HG03045 (cell line): ENCODE data around the gene SPG7.
A peak's percentile ranks its signal among the peaks of the same experiment; 100 is the strongest.
"Not testable (repeated sequence)": the region's sequence is repeated elsewhere in the genome, so short reads cannot be mapped to it uniquely, and the experiment has no call there.

Experiments
- ATAC-seq: cut with Tn5 transposase; IDR thresholded peaks from one replicate; pipeline ENCODE4 v1.9.1; 2021; ENCODE audit warnings: mild to moderate bottlenecking, moderate library complexity; ENCODE audit not compliant: unreplicated experiment

Gene SPG7

DNA sequence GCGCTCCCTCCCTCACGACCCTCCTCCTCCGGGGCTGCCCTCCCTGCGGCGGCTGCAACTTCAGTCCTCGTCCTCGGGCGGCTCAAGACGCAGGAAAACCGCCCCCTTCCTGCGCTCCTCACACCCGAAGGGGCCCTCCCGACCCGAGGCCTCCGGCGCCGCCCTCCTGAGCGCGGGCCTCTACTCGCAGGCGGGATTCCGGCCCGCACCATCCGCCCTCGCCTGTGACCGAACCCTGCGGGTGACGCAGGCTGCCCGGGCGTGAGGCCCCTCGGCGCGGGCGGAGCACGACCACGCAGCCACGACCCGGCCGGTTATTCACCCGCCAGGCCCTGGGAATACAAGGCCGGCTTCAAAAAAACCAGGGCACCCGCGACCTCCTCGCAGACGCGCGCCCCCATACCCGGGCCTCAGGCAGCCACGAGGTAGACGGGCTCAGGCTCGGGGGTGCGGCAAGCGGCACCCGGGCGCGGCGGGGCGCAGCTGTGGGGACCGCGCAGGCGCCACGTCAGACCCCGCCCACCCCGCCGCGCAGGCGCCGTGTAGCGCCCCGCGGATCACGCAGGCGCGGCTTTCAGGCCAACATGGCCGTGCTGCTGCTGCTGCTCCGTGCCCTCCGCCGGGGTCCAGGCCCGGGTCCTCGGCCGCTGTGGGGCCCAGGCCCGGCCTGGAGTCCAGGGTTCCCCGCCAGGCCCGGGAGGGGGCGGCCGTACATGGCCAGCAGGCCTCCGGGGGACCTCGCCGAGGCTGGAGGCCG lies at the start of gene SPG7:
TSS of gene SPG7 (plus strand) at position 570 of the 757 bp plus-strand sequence. CDS start at position 585, 15 bp downstream.
- peak; percentile 73 for ATAC-seq

DNA sequence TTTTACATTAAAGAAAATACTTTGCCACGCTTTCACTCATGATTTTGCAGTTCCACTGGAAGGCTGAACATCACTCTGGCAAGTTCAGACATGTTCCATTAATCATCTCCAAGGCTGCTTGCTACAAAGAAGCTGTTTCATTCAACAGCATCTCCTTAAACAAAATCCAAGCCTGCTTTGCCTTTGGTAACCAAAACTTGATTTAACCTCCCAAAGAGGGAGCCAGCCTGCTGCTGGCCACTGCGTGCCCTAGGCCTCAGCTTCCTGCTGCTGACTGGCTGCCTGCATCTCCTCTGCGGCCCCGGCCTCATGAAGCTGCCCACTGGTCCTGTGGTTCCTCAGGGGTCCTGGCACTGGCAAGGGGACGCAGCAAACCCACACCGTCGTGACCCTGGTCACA lies 49.7 kb upstream of the SPG7 start:
- no peak for ATAC-seq

DNA sequence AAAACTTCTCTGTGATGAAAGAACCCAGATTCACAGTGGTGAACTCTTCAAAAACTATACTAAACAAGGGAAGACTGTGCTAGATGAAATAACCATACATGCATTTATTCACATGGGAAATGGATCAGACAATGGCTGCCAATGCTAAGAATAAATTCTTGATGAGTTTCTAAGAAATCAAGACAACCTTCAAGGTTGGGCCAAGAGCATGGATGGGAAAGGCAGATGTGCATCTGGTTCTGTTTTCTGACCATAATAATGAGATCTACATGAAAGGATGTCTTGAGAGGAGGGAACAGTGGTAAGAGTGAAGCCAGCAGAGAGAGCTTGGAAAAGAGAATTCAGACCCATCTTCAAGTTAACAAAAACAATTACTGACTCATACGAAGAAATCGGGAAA lies 49.2 kb upstream of the SPG7 start:
- no peak for ATAC-seq

DNA sequence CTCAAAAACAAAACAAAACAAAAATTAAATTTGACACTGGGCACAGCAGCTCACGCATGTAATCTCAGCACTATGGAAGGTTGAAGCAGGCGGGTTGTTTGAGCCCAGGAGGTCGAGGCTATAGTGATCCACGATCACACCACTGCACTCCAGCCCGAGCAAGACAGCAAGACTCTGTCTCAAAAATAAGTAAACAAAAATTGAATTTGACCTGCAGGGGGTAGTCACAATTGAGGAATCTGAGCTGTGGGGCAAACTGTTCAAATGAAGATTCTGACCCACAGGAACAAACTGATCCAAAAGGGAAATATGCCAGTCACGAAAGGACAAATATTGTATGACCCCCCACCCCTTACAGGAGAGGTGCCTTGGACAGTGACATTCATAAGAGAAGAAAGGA lies 47.6 kb upstream of the SPG7 start:
- ATAC-seq = no peak

DNA sequence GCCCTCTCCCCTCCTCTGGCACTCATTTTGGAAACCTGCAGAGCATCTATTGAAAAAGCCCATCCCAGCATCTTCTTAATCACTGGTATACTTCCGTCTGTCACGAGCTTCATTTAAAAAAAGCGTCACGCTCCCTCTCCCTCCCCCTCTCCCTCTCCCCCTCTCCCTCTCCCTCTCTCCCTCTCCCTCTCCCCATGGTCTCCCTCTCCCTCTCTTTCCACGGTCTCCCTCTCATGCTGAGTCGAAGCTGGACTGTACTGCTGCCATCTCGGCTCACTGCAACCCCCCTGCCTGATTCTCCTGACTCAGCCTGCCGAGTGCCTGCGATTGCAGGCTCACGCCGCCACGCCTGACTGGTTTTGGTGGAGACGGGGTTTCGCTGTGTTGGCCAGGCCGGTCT lies 46.3 kb upstream of the SPG7 start:
- ATAC-seq = not testable (repeated sequence)

DNA sequence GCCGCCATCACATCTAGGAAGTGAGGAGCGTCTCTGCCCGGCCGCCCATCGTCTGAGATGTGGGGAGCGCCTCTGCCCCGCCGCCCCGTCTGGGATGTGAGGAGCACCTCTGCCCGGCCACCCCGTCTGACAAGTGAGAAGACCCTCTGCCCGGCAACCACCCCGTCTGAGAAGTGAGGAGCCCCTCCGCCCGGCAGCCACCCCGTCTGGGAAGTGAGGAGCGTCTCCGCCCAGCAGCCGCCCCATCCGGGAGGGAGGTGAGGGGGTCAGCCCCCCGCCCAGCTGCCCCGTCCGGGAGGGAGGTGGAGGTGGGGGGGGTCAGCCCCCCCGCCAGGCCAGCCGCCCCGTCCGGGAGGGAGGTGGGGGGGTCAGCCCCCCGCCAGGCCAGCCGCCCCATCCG lies 45.6 kb upstream of the SPG7 start:
- not testable (repeated sequence) for ATAC-seq

DNA sequence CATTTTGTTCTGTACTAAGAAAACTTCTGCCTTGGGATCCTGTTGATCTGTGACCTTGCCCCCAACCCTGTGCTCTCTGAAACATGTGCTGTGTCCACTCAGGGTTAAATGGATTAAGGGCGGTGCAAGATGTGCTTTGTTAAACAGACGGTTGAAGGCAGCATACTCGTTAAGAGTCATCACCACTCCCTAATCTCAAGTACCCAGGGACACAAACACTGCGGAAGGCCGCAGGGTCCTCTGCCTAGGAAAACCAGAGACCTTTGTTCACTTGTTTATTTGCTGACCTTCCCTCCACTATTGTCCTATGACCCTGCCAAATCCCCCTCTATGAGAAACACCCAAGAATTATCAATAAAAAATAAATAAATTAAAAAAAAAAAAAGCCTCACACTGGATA lies 44.9 kb upstream of the SPG7 start:
- not testable (repeated sequence) for ATAC-seq

DNA sequence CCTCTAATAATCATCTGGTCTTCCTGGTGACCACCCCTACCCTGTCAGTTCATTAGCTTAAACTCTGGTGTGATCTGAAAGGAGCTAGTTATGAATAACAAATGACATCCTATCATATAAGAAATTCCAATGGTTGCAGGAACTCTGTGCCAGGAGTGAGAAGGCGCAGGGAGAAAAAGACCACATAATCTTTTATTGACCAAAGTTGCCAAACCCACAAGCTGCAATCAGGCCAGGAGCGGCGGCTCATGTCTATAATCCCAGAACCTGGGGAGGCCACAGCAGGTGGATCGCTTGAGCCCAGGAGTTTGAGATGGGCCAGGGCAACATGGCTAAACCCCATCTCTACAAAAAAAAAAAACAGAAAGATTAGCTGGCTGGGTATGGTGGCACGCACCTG lies 41.3 kb upstream of the SPG7 start:
- no peak for ATAC-seq

DNA sequence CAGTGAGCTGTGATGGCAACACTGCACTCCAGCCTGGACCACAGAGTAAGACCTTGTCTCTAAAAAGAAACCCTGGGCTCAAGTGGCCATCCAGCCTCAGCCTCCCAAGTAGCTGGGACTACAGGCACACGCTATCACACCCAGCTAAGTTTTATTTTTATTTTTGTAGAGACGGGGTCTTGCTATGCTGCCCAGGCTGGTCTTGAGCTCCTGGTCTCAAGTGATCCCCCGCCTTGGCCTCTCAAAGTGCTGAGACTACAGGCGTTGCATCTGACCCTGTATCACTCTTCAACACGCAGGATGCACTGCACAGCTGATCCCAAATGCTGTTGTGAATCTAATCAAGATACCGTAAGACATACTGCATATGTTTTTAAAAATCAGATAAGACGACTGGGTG lies 40.8 kb upstream of the SPG7 start:
- ATAC-seq = no peak

DNA sequence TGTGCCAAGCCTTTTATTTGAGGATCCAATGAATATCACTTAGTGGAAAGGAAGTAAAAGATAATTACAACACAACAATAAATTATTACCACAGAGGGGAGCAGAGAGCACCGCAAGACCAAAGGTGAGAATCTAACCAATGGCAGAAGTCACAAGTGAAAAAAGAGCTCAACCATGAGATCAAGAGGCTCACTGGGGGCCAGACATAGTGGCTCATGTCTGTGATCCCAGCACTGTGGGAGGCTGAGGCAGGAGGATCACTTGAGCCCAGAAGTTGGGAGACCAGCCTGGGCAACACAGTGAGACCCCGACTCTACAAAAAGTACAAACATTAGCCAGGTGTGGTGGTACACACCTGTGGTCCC lies 35.5 kb upstream of the SPG7 start:
- ATAC-seq = no peak

DNA sequence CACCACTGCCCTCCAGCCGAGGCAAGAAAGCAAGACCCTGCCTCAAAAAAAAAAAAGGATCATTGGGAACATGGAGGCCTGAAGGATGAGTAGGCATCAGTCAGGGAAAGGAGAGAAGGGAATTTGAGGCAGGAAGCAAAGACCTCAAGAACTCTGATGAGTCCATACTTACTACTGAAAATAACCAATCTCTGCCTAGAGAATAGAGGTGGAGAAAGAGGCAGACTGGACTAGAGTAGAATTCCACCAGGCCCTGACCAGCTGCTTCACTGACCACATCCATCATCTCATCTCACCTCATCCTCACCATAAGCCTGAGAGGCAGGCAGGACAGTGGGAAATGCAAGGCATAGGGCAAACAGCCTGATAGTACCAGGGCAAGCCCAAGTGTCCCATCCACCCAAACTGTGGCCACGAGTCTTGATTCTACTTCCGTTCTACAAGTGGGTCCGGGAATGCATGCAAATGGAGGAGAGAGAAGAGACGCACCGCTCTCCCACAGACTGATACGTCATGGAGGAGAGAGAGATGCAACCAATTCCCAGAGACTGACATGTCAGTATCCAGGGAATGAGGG lies 35.0 kb upstream of the SPG7 start:
- ATAC-seq = no peak

DNA sequence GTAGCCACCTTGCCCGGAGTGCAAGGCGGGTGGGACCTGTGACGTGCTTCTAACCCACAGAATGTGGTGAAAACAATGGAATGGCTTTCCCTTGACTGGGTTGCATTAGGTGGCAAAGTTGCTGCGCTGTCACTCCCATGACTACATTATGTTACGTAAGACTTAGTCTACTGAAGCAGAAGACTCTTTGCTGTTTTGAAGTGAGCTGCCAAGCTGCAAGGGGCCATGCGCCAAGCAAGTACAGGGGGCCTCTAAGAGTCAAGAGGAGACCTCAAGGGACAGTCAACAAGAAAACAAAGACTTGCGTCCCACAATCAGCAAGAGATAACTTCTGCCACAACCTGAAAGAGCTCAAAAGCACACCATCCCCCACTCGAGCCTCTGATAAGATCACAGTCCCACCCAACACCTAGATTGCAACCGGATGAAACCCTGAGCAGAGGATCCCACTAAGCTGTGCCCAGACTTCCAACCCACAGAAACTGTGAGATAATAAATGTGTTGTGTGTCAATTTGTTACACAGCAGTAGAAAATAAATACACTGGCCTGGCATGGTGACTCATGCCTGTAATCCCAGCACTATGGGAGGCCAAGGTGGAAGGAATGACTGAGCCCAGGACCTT lies 34.3 kb upstream of the SPG7 start:
- no peak for ATAC-seq

DNA sequence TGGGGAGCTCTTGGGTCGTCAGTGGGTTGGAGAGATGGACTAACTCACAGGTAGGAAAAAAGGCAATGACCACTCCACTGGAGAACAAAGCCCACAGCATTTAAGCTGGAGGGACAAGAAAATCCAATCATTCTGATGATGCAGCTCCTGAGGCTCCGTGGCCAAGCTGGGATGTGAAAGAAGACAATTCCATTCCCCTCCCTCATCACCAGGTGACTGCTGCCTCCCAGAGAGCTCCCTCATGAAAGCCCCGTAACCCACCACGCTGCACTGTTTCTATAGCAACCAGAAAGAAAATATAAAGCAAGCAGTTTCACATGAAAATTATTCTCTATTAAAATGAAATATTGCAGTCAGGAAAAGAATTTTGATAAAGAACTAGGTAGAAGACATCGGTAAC lies 33.1 kb upstream of the SPG7 start:
- no peak for ATAC-seq

DNA sequence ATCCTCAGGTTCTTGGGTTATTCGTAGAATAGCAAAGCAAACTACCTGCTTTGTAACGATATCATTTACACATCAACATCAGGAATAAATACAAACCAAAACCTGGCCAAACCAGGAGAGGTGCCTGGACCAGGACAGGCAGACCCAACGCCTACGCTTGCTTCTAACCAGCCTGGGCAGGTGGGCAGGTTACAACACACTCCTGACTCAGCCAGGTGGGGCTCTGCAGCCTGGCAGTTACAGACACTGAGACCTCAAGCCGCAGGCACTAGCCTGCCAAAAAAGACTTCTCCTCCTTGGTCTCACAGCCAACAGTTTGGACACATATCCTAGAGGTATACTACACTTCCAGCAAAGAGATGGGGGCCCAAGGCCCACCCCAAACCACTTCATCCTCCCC lies 31.8 kb upstream of the SPG7 start:
- ATAC-seq = no peak

DNA sequence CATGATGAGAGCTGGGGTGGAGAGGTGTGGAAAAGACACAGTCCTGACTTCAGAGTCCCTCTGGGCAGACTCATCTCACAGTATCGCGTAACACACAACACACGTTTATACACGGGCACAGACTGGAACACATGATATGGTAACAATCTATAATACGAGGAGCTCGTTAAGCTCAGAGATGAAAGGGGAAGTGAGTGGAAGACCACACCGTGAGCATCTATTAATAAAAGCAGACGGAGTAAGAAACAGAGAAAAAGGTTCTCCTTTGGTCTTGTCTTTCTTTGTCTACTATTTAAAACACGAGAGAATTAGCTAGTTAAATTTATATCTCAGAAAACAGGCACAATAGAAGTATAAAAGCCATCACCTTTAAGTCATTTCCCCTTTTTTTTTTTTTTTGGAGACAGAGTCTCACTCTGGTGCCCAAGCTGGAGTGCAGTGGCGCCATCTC lies 31.4 kb upstream of the SPG7 start:
- ATAC-seq = no peak

DNA sequence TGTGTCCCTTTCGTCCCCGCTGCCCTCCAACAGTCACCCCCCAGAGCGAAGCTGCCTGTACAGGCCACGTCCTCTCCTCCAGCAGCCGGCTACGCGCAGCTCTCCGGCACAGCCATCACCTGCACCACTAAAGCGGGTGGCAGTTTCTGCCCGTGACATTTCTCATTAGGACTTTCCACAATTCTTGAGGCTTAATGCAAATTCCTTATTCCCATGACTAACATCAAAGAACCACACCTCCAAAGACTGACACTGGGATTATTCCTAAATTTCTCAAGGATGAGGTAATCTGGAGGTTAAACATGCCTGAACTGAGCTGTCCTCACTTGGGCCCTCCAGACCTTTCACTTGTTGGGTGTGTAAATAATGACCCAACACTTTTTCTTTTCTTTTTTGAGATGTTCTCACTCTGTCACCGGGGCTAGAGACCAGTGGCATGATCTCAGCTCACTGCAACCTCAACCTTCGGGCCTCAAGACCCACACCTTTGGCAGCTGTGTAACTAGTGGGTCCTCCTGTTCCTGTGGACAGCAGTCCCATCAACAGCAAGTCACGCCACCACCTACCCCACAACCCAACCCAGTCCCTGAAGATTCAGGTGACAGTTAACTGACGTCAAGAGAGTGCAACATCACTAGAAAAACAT lies 29.5 kb upstream of the SPG7 start:
- no peak for ATAC-seq

DNA sequence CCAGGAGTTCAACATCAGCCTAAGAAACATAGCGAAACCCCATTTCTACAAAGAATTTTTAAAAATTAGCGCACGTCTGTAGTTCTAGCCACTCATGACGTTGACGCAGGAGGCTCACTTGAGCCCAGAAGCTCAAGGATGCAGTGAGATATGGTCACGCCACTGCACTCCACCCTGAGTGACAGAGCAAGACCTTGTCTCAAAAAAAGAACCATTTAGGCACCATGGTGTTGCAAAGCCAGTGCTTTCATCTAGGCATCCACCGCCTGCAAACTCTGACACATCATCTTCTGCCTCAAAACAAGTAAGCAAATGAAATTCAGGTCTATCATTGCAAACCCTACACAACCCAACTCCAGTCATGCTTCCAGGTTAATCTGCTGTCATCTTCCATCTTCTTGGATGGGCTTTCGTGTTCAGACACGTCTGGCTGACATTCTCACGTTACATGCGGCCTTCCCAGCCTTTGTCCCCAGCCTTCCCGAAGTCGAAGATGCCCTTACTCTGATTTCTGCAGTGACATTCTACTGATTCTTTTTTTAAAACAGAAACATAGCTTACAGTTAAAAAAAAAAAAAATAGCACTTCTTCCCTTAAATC lies 26.7 kb upstream of the SPG7 start:
- ATAC-seq = no peak

DNA sequence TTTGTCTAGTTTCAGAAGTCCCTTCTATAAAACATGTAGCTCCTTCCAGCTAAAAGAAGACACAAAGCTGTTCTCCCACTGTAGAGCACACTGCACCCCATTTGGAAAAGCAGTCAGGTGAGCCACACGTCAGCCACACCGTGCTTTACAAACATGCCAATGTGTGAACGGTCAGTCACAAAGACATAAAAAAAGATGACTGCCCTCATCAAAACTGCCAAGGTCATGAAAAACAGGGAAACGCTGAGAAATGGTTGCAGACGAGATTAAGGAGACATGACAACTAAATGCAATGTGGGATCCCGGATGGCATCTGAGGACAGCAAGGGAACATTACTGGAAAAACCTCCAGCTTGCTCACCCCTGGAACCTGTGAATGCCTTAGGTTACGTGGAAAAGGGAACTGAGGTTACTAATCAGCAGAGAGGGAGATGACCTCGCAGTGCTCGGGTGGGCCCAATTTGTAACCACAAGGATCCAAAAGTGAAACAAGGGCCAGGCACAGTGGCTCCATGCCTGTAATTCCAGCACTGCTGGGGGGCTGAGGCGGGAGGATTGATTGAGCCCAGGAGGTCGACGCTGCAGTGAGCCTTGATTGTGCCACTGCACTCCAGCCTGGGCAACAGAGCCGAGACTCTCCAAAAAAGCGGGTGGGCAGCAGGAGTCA lies 25.9 kb upstream of the SPG7 start:
- ATAC-seq = no peak

DNA sequence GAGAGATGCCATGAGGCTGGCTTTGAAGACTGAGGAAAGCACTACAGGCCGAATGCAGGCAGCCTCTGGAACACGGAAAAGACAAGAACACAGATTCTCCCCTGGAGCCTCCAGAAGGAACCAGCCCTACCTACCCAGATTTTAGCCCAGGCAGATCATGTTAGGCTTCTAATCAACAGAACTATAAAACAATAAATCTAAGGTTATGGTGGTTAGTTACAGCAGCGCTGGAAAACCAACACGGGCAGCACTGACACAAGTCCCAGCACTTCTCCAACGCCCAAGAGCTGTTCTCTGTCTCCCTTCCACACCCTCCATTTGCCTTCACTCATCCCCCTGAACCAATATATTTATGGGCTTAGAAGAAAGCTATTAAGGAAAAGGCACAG lies 25.4 kb upstream of the SPG7 start:
- no peak for ATAC-seq

DNA sequence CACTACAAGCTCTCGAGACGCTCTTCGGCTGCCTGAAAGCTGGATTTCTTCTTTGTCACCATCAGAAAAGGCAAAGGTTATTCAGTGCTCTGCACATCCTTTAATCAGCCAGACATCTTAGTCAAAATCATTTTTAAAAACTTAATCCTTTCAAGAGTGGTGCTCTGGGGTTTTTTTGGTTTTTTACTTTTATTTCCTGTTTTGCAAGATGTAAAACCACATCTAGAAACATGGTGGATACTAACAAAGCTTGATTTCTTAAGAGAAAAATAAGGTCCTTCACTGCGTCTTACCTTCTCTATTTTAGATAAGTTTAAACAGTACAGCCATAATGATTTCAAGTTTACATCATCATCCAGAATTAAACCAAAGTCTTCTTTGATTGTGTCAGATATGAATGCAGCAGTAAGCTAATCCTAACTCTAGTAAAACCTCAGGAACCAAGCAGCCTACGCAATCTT lies 24.1 kb upstream of the SPG7 start:
- no peak for ATAC-seq
